Measurements from ENCODE around the gene UBE2I.
"Not testable (repeated sequence)": the region's sequence is repeated elsewhere in the genome, so short reads cannot be mapped to it uniquely, and the experiment has no call there.

Gene UBE2I

DNA sequence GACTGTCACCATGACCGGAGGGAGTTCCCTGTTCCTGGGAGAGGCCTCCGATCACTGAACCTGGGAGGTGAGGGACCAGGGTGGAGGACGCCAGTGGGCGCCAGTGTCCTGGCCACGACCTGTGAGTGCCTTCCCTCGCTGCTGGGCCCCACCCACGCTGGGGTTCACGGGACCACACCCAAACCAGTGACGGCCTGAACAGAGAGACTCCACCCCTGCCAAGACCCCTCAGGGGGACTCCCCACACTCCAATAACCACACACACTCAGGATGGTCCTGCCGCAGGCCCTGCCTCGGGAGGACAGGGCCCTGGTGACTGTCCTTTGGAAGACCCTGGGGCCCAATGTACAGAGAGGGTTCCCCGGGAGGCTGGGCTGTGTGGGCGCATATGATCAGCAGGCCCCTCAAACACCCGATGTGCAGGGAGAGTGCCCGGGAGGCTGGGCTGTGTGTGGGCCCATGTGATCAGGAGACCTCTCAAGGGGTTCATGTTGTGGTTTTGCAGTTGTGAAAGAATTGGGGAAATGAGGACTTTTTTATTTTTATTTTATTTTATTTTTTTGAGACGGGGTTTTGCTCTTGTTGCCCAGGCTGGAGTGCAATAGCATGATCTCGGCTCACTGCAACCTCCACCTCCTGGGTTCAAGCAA, 27.0 kb upstream of the UBE2I start:
- Mint-ChIP-seq H3K27ac (no peak overlapping the region), H3K4me3 (no peak overlapping the region), H3K4me1 (ENCODE audit: low read depth) (no peaks in the 10 kb centered on the region)

GRCh38 chr16:1283296-1283695, 26.1 kb upstream of the UBE2I start:
- Mint-ChIP-seq H3K27ac (no peak overlapping the region), H3K4me3 (no peak overlapping the region), H3K9me3 (no peaks in the 10 kb centered on the region), H3K36me3 (ENCODE audit: low read depth) (no peaks in the 10 kb centered on the region), H3K4me1 (ENCODE audit: low read depth) (no peaks in the 10 kb centered on the region), H3K27me3 (ENCODE audit: low read depth) (peaks cover 2% of the 10 kb centered on the region)
- DNase-seq (ENCODE audit: low spot score), result no peak

More for the DNA sequence above, 27.0 kb upstream of the UBE2I start:
- H3K36me3 Mint-ChIP-seq (ENCODE audit: low read depth), result no peaks in the 10 kb centered on the region
- no peak for DNase-seq (ENCODE audit: low spot score)
- H3K9me3 Mint-ChIP-seq, result no peaks in the 10 kb centered on the region
- no peaks in the 10 kb centered on the region for H3K27me3 Mint-ChIP-seq (ENCODE audit: low read depth)

DNA sequence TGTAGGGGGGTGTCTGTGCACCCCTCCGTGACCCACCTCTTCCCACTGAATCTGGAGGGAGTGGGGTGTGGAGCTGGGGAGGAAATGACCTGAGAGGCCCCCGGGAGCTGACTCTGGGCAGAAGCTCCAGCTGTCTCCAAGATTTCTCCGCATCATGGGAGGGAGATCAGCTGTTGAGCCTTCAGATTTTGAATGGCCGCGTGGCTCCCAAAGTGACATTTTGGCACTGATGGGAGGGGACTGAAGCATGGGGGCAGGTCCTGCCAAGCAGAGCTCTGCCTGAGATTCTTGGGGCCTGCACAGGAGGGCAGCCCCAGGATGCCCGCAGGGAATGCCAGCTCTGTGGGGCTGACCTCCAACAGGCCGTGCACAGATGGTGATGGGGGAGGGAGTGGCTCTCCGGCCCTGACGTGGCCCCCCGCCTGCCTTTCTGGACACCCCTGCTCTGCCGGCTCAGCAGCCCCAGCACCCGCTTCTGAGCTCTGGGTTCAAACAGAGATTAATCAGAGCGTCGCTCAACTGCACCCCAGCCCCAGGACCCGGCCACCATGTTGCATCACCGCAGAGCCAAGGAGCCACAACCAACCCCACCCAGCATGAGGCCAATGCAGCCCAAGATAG, 25.3 kb upstream of the UBE2I start:
- no peak for DNase-seq (ENCODE audit: low spot score)
- H3K4me1 Mint-ChIP-seq (ENCODE audit: low read depth), result no peaks in the 10 kb centered on the region
- peaks cover 4% of the 10 kb centered on the region for H3K27me3 Mint-ChIP-seq (ENCODE audit: low read depth)
- no peaks in the 10 kb centered on the region for H3K9me3 Mint-ChIP-seq
- H3K27ac Mint-ChIP-seq, result no peak overlapping the region
- H3K4me3 Mint-ChIP-seq, result no peak overlapping the region
- no peaks in the 10 kb centered on the region for H3K36me3 Mint-ChIP-seq (ENCODE audit: low read depth)

GRCh38 chr16:1285669-1286512, 23.5 kb upstream of the UBE2I start:
- H3K9me3 Mint-ChIP-seq, result no peaks in the 10 kb centered on the region
- H3K4me3 Mint-ChIP-seq, result no peak overlapping the region
- no peaks in the 10 kb centered on the region for H3K4me1 Mint-ChIP-seq (ENCODE audit: low read depth)
- no peak for DNase-seq (ENCODE audit: low spot score)
- no peaks in the 10 kb centered on the region for H3K36me3 Mint-ChIP-seq (ENCODE audit: low read depth)
- peaks cover 18% of the 10 kb centered on the region for H3K27me3 Mint-ChIP-seq (ENCODE audit: low read depth)
- no peak overlapping the region for H3K27ac Mint-ChIP-seq

DNA sequence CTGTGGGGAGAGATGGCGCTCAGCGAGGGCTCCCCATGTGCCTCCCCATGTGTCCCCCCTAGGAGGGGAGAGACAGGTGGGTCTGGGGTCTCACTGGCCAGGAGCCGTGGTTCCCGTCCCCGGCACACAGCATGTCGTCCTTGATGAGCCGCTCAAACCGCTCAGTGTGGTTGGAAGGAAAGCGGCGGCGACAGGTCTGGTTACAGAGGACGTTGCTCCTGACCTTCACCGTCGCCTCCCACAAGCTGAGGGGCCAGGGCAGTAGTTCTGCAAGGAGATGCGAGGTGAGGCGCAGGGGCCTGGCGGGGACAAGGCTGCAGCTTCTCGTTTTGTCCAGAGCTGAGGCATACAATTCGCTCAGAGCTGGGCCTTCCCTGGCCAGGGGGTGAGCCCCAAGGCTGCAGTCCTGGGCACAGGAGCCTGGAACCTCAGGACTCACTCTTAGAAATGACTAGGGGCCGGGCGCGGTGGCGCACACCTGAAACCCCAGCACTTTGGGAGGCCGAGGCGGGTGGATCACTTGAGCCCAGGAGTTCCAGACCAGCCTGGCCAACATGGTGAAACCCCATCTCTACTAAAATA, 22.8 kb upstream of the UBE2I start:
- no peak for DNase-seq (ENCODE audit: low spot score)
- no peaks in the 10 kb centered on the region for H3K36me3 Mint-ChIP-seq (ENCODE audit: low read depth)
- no peaks in the 10 kb centered on the region for H3K9me3 Mint-ChIP-seq
- H3K4me1 Mint-ChIP-seq (ENCODE audit: low read depth), result no peaks in the 10 kb centered on the region
- no peak overlapping the region for H3K4me3 Mint-ChIP-seq
- H3K27ac Mint-ChIP-seq, result no peak overlapping the region
- peaks cover 21% of the 10 kb centered on the region for H3K27me3 Mint-ChIP-seq (ENCODE audit: low read depth)

DNA sequence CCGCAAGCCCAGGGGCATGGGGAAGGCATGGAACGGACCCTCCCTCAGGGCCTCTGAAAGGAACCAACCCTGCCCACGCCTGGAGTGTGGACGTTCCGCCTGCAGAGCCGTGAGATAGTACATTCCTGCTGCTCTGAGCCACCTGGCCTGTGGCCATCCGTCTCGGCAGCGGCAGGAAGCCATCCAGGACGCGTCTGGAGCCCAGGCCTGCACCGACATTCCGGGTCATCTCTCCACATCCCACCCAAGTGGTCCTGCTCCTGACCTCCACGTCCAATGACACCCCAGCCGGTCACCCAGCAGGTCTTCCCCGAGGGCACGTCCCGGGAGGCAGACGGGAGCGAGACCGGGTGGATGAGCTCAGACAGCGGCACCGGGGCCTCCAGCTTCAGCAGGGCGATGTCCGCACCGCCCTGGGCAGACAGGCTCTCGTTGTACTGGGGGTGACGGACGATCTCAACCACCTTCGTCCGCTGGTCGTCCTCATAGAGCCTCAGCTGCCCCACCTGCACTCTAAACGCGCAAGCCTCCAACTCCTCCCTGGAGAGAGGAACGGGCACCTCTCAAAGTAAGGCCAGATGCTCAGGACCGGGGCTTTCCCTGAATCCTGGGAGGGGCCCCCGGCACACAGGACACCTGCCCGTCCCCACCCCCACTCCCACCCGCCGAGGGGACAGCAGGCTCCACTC, 21.3 kb upstream of the UBE2I start:
- no peaks in the 10 kb centered on the region for H3K4me1 Mint-ChIP-seq (ENCODE audit: low read depth)
- no peak overlapping the region for H3K4me3 Mint-ChIP-seq
- H3K9me3 Mint-ChIP-seq, result no peaks in the 10 kb centered on the region
- no peak overlapping the region for H3K27ac Mint-ChIP-seq
- peaks cover 21% of the 10 kb centered on the region for H3K27me3 Mint-ChIP-seq (ENCODE audit: low read depth)
- no peaks in the 10 kb centered on the region for H3K36me3 Mint-ChIP-seq (ENCODE audit: low read depth)
- no peak for DNase-seq (ENCODE audit: low spot score)

GRCh38 chr16:1288813-1289476, 20.5 kb upstream of the UBE2I start:
- no peaks in the 10 kb centered on the region for H3K36me3 Mint-ChIP-seq (ENCODE audit: low read depth)
- no peak overlapping the region for H3K27ac Mint-ChIP-seq
- peaks cover 24% of the 10 kb centered on the region for H3K27me3 Mint-ChIP-seq (ENCODE audit: low read depth)
- no peak for DNase-seq (ENCODE audit: low spot score)
- H3K4me3 Mint-ChIP-seq, result no peak overlapping the region
- no peaks in the 10 kb centered on the region for H3K9me3 Mint-ChIP-seq
- no peaks in the 10 kb centered on the region for H3K4me1 Mint-ChIP-seq (ENCODE audit: low read depth)

DNA sequence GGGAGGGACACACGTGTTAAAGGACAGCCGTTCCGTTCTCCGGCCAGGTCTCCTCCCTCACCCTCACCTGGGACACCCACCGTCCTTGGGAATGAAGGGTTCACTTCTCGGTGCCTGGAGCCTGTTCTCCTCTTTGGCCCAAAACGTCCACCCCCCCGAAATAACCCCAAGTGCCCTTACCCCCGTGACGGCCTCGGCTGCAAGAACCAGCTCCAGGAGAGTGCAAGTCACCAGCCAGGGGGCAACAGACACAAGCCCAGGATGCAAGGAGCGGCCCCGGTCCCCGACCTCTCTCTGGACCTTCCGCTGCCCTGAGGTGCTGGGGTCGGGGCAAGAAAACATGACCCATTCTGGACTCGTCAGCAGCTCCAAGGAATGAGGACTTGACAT, 20.0 kb upstream of the UBE2I start:
- no peaks in the 10 kb centered on the region for H3K9me3 Mint-ChIP-seq
- H3K36me3 Mint-ChIP-seq (ENCODE audit: low read depth), result no peaks in the 10 kb centered on the region
- no peak for DNase-seq (ENCODE audit: low spot score)
- peaks cover 24% of the 10 kb centered on the region for H3K27me3 Mint-ChIP-seq (ENCODE audit: low read depth)
- H3K4me3 Mint-ChIP-seq, result no peak overlapping the region
- no peak overlapping the region for H3K27ac Mint-ChIP-seq
- no peaks in the 10 kb centered on the region for H3K4me1 Mint-ChIP-seq (ENCODE audit: low read depth)

GRCh38 chr16:1290063-1290501, 19.4 kb upstream of the UBE2I start:
- Mint-ChIP-seq H3K4me3 (no peak overlapping the region), H3K9me3 (no peaks in the 10 kb centered on the region), H3K4me1 (ENCODE audit: low read depth) (no peaks in the 10 kb centered on the region), H3K27me3 (ENCODE audit: low read depth) (peaks cover 24% of the 10 kb centered on the region), H3K27ac (no peak overlapping the region), H3K36me3 (ENCODE audit: low read depth) (no peaks in the 10 kb centered on the region)
- DNase-seq (ENCODE audit: low spot score), result no peak

- Mint-ChIP-seq H3K4me3 (no peak overlapping the region), H3K27ac (no peak overlapping the region), H3K27me3 (ENCODE audit: low read depth) (peaks cover 24% of the 10 kb centered on the region), H3K9me3 (no peaks in the 10 kb centered on the region), H3K4me1 (ENCODE audit: low read depth) (no peaks in the 10 kb centered on the region), H3K36me3 (ENCODE audit: low read depth) (no peaks in the 10 kb centered on the region)
- DNase-seq (ENCODE audit: low spot score), result no peak
These were observed 18.4 kb upstream of the UBE2I start for GRCh38 chr16:1290860-1291575.

DNA sequence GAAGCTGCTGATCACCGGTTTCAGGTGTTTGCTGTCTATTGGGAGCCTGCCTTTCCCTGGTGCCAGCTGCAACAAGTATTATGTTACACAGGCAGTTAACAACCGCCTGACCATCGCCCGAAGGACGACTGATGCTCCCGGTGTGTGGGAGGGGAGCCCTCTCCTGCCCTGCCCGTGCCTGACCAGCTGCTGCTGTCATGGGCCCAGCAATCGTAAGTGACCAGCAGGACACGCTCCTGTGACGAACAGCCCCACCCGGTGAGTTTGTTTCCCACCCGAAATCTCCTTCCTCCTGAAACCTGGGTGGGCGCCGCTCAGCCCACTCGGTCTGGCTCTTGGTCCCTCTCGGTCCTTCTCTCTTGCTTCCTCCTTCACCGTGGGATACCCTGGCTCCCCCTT, 17.9 kb upstream of the UBE2I start:
- Mint-ChIP-seq H3K9me3 (no peaks in the 10 kb centered on the region), H3K27me3 (ENCODE audit: low read depth) (peaks cover 24% of the 10 kb centered on the region)
- no peak for DNase-seq (ENCODE audit: low spot score)

DNA sequence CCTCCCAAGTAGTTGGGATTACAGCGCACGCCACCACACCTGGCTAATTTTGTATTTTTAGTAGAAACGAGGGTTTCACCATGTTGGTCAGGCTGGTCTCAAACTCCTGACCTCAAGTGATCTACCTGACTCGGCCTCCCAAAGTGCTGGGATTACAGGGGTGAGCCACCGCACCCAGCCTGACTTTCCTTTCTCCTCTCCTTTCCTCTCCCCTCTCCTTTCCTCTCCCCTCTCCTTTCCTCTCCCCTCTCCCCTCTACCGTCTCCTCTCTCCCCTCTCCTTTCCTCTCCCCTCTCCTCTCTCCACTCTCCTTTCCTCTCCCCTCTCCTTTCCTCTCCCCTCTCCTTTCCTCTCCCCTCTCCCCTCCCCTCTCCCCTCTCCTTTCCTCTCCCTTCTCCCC, 17.2 kb upstream of the UBE2I start:
- H3K9me3 Mint-ChIP-seq; DNase-seq (ENCODE audit: low spot score); H3K4me3 Mint-ChIP-seq; H3K27ac Mint-ChIP-seq; H3K4me1 Mint-ChIP-seq (ENCODE audit: low read depth); H3K36me3 Mint-ChIP-seq (ENCODE audit: low read depth): not testable (repeated sequence)
- H3K27me3 Mint-ChIP-seq (ENCODE audit: low read depth), result peaks cover 24% of the 10 kb centered on the region

More for the DNA sequence above, 17.9 kb upstream of the UBE2I start:
- Mint-ChIP-seq H3K4me3 (no peak overlapping the region), H3K4me1 (ENCODE audit: low read depth) (no peaks in the 10 kb centered on the region), H3K36me3 (ENCODE audit: low read depth) (no peaks in the 10 kb centered on the region), H3K27ac (no peak overlapping the region)

GRCh38 chr16:1292808-1293207, 16.6 kb upstream of the UBE2I start:
- DNase-seq (ENCODE audit: low spot score); H3K27ac Mint-ChIP-seq; H3K4me1 Mint-ChIP-seq (ENCODE audit: low read depth); H3K9me3 Mint-ChIP-seq; H3K36me3 Mint-ChIP-seq (ENCODE audit: low read depth); H3K4me3 Mint-ChIP-seq: not testable (repeated sequence)
- H3K27me3 Mint-ChIP-seq (ENCODE audit: low read depth), result peaks cover 22% of the 10 kb centered on the region
